IPS-11a (cell line): ENCODE results near the gene XXYLT1.

Source experiments
- H3K4me3 ChIP-seq: one replicate; pipeline ENCODE4 v1.5.1; 2013; ENCODE audit warnings: low read depth, low read length, control low read depth

Gene XXYLT1

DNA sequence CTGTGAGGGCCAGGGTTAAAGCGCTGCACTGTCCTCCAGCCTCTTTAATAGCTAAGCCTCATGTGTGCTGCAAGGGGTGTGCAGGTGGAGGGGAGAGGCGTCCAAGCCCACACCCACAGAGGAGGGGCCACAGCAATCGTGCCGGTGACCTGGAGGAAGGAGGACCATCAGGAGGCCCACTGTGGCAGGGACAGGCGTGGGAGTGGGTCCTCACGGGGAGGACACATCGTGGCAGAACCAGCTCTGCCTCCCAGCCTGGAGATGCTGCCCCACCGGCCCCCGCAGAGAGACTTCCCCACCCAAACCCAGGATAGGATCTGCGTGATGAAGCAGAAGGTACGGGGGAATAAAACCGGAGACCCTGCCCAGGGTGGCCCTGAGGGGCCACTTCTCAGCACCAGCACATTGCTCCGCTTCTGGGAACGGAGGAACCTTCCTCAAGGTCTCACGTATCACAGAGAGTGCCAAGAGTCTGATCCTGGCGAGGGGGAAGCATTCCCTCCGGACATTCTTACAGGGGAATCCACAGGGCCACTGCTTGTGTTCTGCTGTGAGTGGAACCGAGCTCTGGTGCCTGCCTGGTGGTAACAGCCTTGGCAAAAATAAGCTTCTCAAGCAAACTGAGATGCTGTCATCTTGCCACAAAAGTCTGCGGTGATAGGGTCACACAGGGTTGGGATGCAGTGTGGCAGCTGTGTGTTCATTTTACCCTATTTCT lies 199.8 kb downstream of the XXYLT1 start:
- no peak overlapping the region for H3K4me3 ChIP-seq

DNA sequence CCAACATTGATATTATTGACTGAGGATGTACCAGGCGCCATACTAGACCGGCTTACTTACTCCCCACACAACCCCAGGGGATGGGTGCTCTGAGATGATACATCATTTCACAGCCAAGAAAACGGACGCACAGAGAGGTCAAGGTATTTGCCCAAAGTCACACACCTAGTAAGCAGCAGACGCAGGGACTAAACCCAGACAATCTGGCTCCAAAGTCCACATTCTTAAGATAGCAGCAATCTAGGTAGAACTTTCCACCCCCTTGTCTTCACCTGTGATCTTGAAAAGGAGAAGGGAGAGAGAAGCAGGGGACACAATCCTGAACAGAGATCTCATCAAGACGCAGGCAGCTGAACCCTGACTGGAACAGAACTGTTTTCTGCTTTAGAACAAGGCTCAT lies 200.6 kb downstream of the XXYLT1 start:
- no peak overlapping the region for H3K4me3 ChIP-seq

DNA sequence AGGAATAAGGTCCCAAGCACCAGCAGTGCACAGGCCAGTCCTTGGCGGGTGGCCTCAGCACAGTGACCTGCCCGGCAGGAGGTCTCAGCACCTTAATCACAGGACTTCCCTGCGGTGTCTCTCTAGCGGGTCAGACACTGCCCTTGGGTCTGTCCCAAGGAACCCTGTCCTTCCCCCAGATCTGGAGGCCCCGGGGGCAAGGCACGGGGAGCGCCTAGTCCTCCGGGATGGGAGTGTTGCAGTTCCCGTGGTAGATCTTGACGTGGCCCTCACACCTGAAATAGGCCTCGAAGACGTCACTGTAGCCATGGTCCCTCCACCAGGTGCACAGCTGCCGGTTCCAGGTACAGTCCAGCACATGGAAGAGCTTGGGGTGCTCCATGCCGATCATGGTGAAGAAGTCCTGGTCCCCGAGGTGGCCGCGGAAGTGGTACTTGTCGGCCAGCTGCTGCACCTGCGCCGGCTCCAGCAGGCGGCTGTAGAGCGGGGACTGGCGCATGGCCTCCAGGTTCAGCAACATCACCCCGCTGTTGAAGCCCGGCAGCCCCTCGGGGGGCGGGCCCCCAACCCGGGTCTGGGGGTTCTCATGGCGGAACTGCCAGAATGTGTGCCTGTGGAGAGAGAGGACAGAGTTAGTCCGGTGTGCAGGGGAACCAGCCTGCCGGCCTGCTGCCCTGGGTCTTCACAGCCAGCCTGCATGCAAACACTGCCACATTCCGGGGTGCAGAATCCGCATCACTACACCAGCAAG lies 201.3 kb downstream of the XXYLT1 start:
- no peak overlapping the region for H3K4me3 ChIP-seq

DNA sequence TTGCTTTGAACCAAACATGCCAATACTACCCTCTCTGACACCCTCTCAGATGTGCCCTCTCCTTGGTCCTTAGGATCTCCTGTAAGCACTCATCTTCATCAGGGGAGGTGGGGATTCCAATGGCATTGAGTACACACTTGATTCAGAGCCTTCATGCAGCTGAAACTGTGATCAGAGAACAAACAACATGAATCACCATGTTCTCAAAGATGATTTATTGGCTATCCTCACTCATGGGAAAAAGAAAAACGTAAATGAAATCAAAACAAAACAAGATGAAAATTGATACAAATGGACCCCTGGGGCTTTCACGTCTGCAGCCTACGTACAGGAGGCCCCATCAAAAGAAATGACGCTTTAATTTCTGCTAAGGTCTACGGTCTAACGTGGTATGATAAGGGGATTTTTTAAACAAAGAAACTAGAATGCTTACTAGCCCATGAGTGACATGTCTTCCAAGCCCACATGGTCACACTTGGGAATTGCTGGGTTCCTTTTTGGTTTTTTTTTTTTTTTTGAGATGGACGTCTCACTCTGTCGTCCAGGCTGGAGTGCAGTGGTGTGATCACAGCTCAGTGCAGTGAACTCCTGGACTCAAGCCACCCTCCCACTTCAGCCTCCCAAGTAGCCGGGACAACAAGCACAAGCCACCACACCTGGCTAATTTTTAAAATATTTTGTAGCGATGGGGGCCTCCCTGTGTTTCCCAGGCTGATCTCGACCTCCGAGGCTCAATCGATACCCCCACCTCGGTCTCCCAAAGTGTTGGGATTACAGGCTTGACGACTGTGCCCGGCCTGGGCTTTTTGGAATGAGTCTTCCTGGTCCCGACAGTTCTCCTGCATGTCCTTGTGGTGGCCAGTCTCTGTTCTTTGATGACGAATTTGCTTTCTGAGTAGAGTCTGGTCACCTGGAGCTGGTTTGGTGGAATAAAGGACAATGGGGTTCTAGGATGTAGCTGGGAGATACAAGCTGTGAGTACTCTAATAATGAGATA lies 202.6 kb downstream of the XXYLT1 start:
- no peak overlapping the region for H3K4me3 ChIP-seq

DNA sequence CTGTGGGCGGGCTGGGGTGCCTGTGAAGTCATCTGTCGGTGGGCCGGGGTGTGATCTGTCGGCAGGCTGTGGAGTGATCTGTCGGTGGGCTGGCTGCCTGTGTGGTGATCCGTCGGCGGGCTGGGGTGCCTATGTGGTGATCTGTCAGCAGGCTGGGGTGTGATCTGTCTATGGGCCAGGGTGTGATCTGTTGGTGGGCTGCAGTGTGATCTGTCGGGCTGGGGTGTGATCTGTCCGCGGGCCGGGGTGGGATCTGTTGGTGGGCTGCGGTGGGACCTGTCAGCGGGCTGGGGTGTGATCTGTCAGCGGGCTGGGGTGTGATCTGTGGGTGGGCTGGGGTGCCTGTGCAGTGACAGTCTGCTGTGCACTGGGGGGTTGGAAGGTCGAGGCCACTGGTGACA lies 204.5 kb downstream of the XXYLT1 start:
- H3K4me3 ChIP-seq: no peak overlapping the region

DNA sequence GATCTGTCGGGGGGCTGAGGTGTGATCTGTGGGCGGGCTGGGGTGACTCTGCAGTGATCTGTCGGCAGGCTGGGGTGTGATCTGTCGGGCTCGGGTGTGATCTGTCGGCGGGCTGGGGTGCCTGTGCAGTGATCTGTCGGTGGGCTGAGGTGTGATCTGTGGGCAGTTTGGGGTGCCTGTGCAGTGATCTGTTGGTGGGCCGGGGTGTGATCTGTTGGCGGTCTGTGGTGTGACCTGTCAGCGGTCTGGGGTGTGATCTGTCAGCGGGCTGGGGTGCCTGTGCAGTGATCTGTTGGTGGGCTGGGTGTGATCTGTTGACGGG lies 205.1 kb downstream of the XXYLT1 start:
- no peak overlapping the region for H3K4me3 ChIP-seq

DNA sequence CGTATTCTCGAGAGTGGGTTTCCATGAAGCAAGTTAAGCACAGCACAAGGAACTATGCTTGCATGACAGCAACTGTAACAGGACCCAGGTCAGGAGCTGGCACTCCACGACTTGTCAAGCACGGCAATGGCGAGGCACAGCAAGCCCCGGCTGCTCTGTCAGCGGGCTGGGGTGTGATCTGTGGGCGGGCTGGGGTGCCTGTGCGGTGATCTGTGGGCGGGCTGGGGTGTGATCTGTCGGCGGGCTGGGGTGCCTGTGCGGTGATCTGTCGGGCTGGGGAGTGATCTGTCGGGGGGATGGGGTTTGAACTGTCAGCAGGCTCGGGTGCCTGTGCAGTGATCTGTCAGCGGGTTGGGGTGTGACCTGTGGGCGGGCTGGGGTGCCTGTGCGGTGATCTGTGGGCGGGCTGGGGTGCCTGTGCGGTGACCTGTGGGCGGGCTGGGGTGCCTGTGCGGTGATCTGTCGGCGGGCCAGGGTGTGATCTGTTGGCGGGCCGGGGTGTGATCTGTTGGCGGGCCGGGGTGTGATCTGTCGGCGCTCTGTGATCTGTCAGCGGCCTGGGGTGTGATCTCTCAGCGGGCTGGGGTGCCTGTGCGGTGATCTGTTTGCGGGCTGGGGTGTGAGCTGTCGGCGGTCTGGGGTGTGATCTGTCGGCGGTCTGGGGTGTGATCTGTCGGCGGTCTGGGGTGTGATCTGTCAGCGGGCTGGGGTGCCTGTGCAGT lies 205.7 kb downstream of the XXYLT1 start:
- H3K4me3 ChIP-seq: no peak overlapping the region

DNA sequence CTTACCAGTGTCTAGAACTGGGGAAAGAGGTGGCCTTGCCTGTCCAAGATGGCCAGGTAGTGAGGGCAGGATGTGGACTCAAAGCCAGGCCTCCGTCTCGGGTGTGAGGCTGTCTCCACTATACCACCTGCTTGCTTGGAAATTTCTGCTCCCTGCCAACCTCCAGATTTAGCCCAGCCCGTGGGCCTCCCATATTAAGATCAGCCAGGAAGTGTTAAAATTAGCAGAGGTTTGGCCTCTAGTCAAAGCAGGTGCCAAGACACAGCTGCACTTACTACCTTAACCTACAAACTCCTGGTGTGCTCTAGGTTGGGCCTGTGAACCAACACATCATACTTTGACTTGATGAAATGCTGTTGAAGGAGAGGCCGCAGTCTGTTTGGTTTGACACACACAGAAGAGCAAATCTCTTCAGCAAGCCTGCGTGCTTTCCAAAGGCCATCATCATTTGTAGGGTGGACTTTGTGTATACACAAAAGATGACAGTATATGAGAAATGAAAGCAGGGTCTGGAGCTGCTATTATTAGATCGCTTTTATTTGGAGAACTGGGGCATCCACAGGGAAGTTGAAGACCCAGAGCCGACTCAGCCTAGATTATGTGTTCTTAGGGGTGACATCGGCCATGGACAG lies 206.5 kb downstream of the XXYLT1 start:
- H3K4me3 ChIP-seq: no peak overlapping the region

DNA sequence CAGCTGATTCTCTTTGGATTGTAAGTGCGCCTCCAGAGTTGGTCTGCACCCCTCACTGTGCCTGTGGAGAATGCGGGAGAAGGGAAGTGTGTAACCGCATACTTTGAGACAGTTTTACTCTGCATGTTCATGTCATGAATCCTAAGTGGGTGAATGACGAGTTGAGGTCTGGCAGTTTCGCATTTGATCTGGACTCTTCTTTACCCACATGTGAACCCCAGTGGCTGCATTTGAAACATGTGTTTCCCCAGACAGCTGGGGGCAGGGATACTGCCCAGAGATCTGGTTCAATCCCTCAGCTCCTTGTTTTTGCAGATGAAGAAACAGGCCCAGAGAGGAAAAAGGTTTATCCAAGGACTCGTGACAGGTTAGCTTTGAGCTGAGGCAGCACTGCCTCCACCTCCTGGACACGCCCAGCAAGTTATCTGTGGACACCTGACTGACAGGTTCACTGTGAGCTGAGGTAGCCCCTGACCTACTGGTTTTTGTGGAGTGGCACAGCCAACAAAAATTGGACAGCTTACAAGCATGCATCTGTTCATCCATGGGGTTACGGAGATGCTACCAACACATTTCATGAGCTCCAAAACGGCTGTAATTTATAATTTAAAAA lies 207.3 kb downstream of the XXYLT1 start:
- H3K4me3 ChIP-seq: no peak overlapping the region

DNA sequence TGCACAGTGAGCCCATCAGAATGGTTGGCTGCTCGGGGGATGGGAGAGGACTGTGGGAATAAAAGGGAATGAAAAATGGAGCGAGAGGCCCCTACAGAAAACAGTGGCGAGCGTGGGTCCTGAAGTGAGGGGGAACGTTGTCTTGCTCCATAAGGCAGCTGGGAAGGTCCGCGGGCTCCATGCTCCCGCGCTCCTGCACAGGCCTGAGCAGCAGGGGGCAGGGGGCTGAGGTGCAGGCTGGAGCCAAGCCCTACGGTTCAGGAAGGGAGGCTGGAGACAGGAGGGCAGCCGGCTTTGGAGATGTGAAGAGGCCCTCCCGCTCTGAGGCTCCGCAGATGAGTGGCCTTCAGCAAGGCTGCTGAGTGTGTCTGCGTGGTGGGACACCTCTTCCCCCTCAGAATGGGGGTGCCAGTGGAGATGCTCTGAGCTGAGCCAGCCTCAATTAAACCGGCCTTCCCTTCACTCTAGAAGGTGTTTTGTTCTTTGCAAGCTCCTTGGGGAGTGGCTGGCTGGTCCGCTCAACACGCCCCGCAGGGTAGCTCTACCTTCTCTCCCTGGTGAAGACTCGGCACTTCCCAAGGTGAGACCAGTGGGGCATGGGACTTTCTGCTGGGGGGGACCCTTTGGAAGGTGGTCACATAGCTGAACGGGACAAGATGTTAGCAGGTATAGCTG lies 208.0 kb downstream of the XXYLT1 start:
- H3K4me3 ChIP-seq: no peak overlapping the region

DNA sequence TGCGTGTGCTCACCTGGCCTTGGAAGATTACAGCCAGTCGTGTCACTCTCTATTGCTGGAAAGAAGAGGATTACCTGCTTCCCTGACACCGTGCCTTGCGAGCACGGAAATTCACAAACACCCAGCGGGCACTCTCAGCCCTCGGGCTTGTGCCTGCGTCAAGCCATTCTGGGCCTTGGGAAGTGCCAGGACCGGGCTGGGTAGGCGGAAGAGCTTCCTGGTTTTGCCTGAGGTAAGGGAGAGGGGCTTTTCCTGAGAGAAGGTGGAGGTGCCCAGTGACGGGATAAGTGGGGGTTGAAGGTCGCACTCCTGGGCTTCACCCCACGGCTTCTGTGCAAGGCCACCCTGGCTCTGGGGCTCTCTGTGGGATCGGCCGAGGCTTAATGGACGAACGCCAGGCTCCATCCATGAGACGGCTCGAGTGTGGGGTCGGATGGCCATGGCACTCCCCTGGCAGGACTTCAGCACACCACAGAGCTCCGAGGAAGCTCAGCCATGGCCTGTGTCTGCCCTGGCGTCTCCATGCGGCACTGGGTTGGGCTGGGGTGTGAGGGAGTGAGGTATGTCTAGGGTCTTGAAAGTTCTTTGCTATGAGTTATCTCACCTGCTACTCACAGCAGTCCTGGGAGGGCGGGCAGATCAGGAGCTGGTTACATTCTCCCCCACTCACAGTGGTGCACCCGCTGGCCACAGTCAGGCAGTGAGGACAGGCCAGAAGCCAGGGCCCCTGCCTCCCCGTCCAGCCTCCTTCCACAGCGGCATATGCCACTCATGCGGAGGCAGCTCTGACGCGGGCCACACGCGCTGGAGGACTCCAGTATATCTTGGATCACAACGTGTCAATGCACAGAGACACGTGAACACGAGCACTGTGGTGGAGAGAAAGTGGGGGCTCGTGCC lies 209.0 kb downstream of the XXYLT1 start:
- H3K4me3 ChIP-seq: no peak overlapping the region

DNA sequence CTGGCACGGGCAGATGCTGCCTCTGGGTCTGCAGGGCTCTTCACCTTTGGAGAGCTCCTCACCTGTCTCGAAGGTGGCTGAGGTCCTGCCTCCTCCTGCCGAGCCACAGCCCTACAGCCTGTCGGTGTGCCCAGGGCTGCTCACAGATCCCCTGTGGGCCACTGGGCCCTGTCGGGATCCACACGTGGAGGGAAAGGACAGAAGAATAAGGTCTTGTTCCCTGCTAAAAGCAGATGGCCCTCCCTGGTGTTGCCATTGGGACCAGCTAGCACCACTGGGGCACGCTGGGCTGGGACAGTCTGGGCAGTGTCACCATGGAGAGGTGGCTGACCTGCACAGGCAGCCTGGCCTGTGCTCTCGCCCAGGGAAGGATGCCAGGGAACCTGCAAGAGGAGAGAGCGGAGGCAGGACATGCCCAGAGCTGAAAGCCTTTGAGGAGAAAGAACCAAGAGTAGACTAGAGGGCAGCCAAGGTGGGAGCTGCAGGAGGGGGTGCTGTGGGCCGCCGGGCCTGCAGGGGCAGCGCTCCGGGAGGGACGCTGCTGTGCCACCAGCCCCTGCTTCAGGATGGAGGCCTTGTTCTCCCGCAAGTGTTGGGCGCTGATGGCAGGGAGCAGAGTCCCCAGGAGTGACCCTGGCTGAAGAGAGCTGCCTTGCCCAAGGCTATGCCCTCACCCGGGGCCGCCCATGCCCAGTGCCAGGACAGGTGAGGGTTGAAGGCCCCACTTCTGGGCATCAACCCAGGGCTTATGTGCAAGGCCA lies 210.2 kb downstream of the XXYLT1 start:
- H3K4me3 ChIP-seq: no peak overlapping the region

DNA sequence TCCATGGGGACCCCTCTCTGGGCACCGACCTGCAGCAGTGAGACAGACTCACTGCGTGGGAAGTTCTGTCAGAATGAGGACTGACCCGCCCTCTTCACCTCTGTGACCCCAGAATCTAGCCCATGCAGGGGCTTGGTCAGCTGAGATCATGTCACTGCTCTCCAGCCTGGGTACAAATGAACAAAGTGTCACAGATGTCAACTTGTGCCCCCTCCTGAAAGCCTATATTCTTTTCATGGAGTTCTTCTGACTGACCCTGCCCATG lies 210.8 kb downstream of the XXYLT1 start:
- no peak overlapping the region for H3K4me3 ChIP-seq

DNA sequence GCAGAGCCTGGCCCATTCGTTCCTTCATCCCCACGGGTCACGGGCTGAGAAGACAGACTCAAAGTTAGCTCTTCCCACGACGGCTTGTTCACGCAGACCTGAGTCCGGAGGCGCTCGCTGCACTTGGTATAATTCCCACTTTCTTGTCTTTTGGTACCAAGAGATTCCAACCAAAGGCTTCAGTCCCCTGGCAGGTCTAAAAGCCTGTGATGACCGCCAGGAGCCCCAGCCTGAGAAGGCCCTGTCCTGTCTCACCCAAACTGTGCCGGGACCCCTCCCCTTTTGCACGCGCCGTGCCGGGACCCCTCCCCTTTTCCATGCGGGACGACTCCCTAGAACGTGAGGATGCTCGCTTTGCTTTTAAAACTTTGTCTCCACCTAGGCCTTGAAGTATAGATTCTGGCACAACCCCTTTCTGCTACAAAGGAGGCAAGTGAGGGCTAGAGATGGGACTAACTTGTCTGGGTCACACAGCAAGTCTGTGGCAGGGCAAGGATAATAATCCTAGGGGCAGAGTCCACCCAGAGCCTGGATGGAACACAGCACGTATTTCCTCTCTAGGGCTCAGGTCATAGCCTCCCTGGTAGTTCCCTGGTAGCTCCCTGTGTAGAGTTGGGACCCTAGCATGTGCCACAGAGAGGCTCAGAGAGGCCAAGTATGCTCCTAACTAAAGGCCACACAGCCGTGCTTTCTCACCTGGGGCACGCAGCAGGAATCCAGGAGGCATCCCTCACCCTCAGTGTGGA lies 211.3 kb downstream of the XXYLT1 start:
- H3K4me3 ChIP-seq: no peak overlapping the region

DNA sequence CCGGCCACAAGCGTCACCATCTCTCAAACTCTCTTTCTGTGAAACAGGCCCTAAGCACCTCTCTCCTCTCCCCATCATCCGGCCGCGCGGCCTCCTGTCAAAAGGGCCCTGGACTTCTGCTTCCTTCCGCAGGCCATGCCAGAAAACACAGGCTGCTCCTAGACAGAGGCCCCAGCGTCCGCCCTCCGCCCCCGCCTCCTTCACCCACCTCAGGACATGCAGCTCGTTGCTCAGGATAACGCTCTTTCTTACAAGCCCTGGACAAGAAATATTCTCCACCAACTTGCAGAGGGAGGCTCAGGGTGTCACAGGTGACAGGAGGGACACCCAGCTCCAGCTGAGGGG lies 212.0 kb downstream of the XXYLT1 start:
- H3K4me3 ChIP-seq: no peak overlapping the region

DNA sequence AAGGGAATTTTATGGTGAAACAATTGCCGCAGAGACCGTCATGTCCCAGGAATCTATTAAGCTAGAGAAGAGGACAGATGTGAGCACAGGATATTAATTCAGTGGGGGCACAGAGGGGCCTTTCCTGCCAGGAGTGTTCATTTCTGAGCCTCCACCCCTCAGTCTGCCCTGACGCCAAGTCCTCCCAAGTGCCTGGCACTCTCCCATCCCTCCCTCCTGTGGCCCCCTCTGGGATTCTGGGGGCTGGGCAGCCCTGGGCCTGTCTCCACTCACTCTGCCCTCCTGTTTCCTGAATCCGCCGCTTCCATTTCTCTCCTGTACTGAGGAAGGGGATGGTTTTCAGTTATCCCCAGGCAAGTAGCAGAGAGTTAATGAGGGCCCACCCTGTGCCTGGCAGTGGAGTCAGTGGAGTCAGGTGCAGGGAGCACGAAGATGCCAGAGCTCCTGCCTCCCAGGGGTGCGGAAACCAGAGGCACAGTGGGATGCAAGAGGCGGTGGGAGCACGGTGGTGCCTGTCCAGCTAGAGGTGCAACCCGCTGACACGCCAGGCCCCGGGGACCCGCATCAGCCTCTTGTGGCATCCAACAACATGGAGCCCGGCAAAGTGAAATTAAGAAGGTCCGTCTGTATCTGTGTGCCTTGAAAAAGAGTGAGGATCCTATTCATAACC lies 212.5 kb downstream of the XXYLT1 start:
- H3K4me3 ChIP-seq: no peak overlapping the region

DNA sequence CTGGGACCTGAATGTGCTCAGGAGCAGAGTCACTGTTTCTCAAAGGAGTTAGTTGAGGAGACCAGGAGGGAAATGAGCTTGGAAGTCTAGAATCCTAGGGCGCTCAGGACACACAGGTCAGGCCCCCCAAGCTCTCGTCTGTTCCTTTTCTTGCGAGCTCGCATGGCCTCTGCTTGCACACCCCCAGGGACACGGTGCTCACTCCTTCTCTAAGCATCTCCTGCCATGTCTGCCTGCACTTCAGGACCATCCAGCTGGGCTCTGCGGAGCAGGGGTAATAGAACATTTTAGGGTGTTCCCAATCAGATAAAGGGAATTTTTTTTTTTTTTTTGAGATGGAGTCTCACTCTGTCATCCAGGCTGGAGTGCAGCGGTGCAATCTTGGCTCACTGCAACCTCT lies 213.2 kb downstream of the XXYLT1 start:
- H3K4me3 ChIP-seq: no peak overlapping the region
